ENCODE data around the gene TDRD9. TPM values are rescaled to one million over a fixed set of nuclear protein-coding genes. Genes with fewer than 3 reads are reported as not detected.

The TDRD9 gene
- total and polyA plus RNA-seq, 2 of the 4 experiments (the other 2 are of a cell fraction): 0.07 to 0.18 TPM

DNA sequence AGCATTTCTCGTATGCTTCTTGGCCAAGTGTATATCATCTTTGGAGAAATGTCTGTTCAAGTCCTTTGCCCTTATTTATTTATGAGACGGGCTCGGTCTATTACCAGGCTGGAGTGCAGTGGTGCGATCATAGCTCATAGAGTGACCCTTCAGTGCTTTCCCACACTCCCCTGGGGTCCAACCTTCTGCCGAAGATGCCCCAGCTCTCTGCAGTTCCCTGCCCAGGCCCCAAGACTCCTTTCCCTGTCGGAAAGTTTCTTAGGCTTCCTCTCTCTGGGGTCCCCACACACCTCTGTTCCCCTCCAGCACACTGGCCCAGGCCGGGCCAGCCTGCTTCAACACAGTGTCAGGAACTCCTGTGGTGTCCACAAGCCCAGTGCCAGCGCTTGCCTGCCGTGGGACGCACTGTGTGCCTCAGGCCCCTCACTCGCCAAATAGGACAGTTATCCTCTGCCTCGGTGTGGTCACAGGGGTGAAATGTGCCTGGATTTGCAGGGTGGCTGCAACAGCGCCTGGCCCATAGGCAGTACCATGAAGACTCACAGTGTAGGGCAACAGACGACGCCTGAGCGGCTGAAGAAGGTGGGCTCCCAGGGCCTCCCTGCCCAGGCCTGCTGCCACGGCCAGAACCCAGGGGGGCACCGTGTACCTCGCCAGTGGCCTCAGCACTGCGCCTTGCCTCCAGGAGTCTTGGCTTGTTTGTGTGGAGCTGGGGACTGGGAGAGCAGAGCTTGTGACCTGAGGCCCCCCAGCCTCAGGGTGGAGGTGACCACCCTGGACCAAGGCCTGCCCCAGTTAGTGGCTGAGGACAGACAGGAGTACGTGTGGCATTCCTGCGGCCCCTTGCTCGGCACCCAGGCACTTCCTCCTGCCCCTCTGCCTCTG lies 152.4 kb downstream of the TDRD9 start (continued):
- no peak for TF ChIP-seq MXI1 (IDR thresholded peaks at IDR 0.05; ENCODE audit: borderline replicate concordance, low read depth, low read length)

DNA sequence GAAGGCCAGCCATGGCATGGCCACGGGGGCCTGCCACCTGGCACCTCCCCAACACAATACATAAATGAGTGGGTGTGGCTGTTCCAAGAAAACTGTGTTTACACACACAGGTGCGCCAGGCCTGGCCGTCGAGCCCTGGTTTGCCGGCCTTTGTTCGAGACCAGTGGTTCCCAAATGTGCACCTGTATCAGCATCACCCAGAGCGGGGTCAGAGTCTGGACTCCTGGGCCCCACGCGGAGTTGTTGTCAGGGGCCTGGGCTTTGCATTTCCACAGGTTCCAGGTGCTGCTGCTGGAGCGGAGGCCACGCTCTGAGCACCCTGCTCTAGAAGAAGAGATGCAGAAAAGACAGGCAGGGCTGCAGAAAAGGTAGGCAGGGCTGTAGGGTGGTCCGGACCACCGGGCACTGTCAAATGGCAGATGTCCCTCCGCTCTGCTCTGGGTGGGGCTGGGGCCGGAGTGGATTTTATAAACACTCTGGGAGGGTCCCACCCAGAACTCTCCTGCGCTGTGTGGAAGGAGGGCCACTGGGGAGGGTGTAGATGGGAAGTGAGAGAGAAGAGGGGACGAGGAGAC lies 153.1 kb downstream of the TDRD9 start:
- Histone ChIP-seq H3K36me3 (ENCODE audit: control insufficient read depth, insufficient read depth, low read length) (no peaks in the 10 kb centered on the region), H2AK9ac (replicated peaks; ENCODE audit: low read depth, low read length, poor library complexity) (no peak overlapping the region), H2BK5ac (ENCODE audit: low read depth, low read length, poor library complexity, severe bottlenecking) (no peak overlapping the region), H2AK5ac (ENCODE audit: low read depth, low read length) (no peak overlapping the region), H3K79me1 (ENCODE audit: low read depth in 1 of 2, low read length in 2 of 2) (no peaks in the 10 kb centered on the region), H3K9me3 (ENCODE audit: control insufficient read depth, insufficient read depth, low read length) (no peaks in the 10 kb centered on the region), H3K27me3 (ENCODE audit: control insufficient read depth, insufficient read depth, low read length) (peaks cover 4% of the 10 kb centered on the region), H3K18ac (ENCODE audit: low read depth, low read length) (no peak overlapping the region), H3K23ac (ENCODE audit: low read depth, low read length) (no peak overlapping the region), H4K5ac (ENCODE audit: low read depth, low read length) (no peak overlapping the region), H3K4me2 (ENCODE audit: low read depth, low read length) (no peak overlapping the region), H3K14ac (replicated peaks; ENCODE audit: low read depth, low read length) (no peak overlapping the region), H3K4me1 (ENCODE audit: control insufficient read depth, insufficient read depth, low read length) (no peaks in the 10 kb centered on the region), H4K20me1 (ENCODE audit: insufficient read depth, low read length) (no peaks in the 10 kb centered on the region), H2BK15ac (ENCODE audit: low read depth, low read length) (no peak overlapping the region), H3K4me3 (ENCODE audit: insufficient read depth, low read depth, low read length) (no peak overlapping the region), H3K9ac (ENCODE audit: low read depth, low read length) (no peak overlapping the region), H3K27ac (ENCODE audit: insufficient read depth, low read length) (no peak overlapping the region), H3K9me1 (ENCODE audit: insufficient read depth, low read length) (no peaks in the 10 kb centered on the region), H4K8ac (ENCODE audit: low read depth in 2 of 2, low read length in 2 of 2) (no peak overlapping the region), H3K56ac (ENCODE audit: extremely low read depth, insufficient read depth, low read length) (no peak overlapping the region), H2BK120ac (ENCODE audit: low read depth, low read length) (no peak overlapping the region), H3K4ac (ENCODE audit: low read depth, low read length) (no peak overlapping the region), H2AFZ (replicated peaks; ENCODE audit: low read length, poor library complexity) (no peak overlapping the region), H2BK20ac (ENCODE audit: low read depth, low read length) (no peak overlapping the region), H4K91ac (ENCODE audit: insufficient read depth, low read depth, low read length) (no peak overlapping the region)
- dilution Hi-C loops (cut with HindIII; ENCODE audit: low sequenced_read_pairs, unreplicated experiment): no loop called here
- CTCF ChIA-PET: no interaction called here
- 80% methylated on average over 11 of the region's 17 CpGs; no CpG with 5 or more reads in 1 of the 2 experiments for WGBS, 2 experiments (ENCODE audit: extremely low coverage in 2 of 2, insufficient read length in 1 of 2)
- BruUV-seq (replicated peaks): no TSS peak
- DNase-seq (no peak), ATAC-seq (ENCODE audit: low read depth) (no peak)
- in situ Hi-C loops (cut with MboI; ENCODE audit: low sequenced_read_pairs): loop anchor here (25.0 kb wide), 2 partner anchors 481 to 556 kb away; no protein-coding TSS in a partner anchor
- no peak for TF ChIP-seq CHD1 (IDR thresholded peaks at IDR 0.05; ENCODE audit: low read depth, low read length)
- TF ChIP-seq MAFK (IDR thresholded peaks at IDR 0.05; ENCODE audit: low read depth, low read length): no peak
- TF ChIP-seq SMC3 (IDR thresholded peaks at IDR 0.05; ENCODE audit: low read depth, low read length): no peak
- TF ChIP-seq, protein P1, sequence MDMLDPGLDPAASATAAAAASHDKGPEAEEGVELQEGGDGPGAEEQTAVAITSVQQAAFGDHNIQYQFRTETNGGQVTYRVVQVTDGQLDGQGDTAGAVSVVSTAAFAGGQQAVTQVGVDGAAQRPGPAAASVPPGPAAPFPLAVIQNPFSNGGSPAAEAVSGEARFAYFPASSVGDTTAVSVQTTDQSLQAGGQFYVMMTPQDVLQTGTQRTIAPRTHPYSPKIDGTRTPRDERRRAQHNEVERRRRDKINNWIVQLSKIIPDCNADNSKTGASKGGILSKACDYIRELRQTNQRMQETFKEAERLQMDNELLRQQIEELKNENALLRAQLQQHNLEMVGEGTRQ (IDR thresholded peaks at IDR 0.05; ENCODE audit: low read depth, low read length): no peak
- TF ChIP-seq RFX5 (IDR thresholded peaks at IDR 0.05; ENCODE audit: low read depth, low read length): no peak
- intact Hi-C loops (cut with micrococcal nuclease): no loop called here
- POLR2A ChIA-PET (ENCODE audit: unreplicated experiment): no interaction called here

Data from IMR-90 (cell line).